AG04450 (cell line): ENCODE results near the gene RABGAP1L. TPM values are rescaled to one million over a fixed set of nuclear protein-coding genes. Genes with fewer than 3 reads are reported as not detected.

Experiments used
- CTCF ChIA-PET: fragments of 300-600, 350-600 bp; formaldehyde crosslinking; extraction: SDS; loops from one replicate; lab custom pipeline; 2022; ENCODE audit warnings: antibody characterized with exemption, inconsistent platforms; lab: Charles Lee
- POLR2A ChIA-PET: fragments of 350-600 bp; formaldehyde crosslinking; extraction: SDS; loops from one replicate; lab custom pipeline; 2021; ENCODE audit warnings: antibody characterized with exemption, inconsistent platforms; lab: Yijun Ruan, JAX
- DNase-seq: peaks from one replicate; pipeline ENCODE4 v3.0.0-alpha.2; 2011; ENCODE audit warnings: low read depth, low spot score
- H3K27ac ChIP-seq: one replicate; pipeline ENCODE4 v1.5.1; 2012; ENCODE audit warnings: low read depth, low read length, control low read depth
- H3K27me3 ChIP-seq: one replicate; pipeline ENCODE4 v1.6.0; 2012; ENCODE audit warnings: low read length; ENCODE audit not compliant: control insufficient read depth, insufficient read depth
- H3K4me3 ChIP-seq: 2 replicates; pipeline ENCODE4 v1.5.1; 2011; ENCODE audit warnings: mild to moderate bottlenecking, low read depth, low read length, control low read depth
- H3K9me3 ChIP-seq: 2 replicates; pipeline ENCODE4 v1.5.1; 2012; ENCODE audit warnings: low read length; ENCODE audit not compliant: control insufficient read depth, insufficient read depth
- CTCF ChIP-seq: IDR thresholded peaks from 2 replicates; pipeline ENCODE4 v1.5.1; 2011; ENCODE audit warnings: low read depth, low read length, control low read depth, inconsistent platforms
- polyA plus RNA-seq: library from polyadenylated mRNA; depleted of rRNA; stranded (reverse); fragments of >200 nt; gene quantifications from 2 replicates; pipeline ENCODE4 v1.2.3, GENCODE V29; 2011

The RABGAP1L gene
- polyA plus RNA-seq, 1 experiment = 21.2 TPM

- POLR2A ChIA-PET = no interaction called here
- Histone ChIP-seq H3K4me3 (no peak overlapping the region), H3K27me3 (no peaks in the 10 kb centered on the region), H3K9me3 (no peaks in the 10 kb centered on the region), H3K27ac (no peak overlapping the region)
- CTCF ChIA-PET = no interaction called here
- no peak for DNase-seq
- TF ChIP-seq CTCF = no peak
Observed at GRCh38 chr1:174149216-174149615, 10.1 kb upstream of the RABGAP1L start.

- Histone ChIP-seq H3K4me3 (no peak overlapping the region), H3K27ac (no peak overlapping the region), H3K9me3 (no peaks in the 10 kb centered on the region), H3K27me3 (no peaks in the 10 kb centered on the region)
- ChIA-PET POLR2A (no interaction called here), CTCF (no interaction called here)
- no peak for TF ChIP-seq CTCF
- no peak for DNase-seq
Observed at GRCh38 chr1:174150499-174150898, 8.8 kb upstream of the RABGAP1L start.

- CTCF ChIA-PET = interaction anchor here (0.7 kb wide), 1 partner anchor 37 kb away, joined by 3 read pairs; no protein-coding TSS in a partner anchor
- no peak for TF ChIP-seq CTCF
- POLR2A ChIA-PET = no interaction called here
Observed at GRCh38 chr1:174152427-174152826, 6.9 kb upstream of the RABGAP1L start.

GRCh38 chr1:174153085-174153824 lies 6.1 kb upstream of the RABGAP1L start:
- Histone ChIP-seq H3K27ac (no peak overlapping the region), H3K9me3 (no peaks in the 10 kb centered on the region), H3K4me3 (no peak overlapping the region), H3K27me3 (no peaks in the 10 kb centered on the region)
- TF ChIP-seq CTCF = no peak
- CTCF ChIA-PET = interaction anchor here (0.9 to 1.0 kb wide), 2 partner anchors 65 to 78 kb away, joined by 3 to 4 read pairs; no protein-coding TSS in a partner anchor
- DNase-seq = no peak
- POLR2A ChIA-PET = no interaction called here

More at GRCh38 chr1:174152427-174152826, 6.9 kb upstream of the RABGAP1L start:
- Histone ChIP-seq H3K27ac (no peak overlapping the region), H3K9me3 (no peaks in the 10 kb centered on the region), H3K27me3 (no peaks in the 10 kb centered on the region), H3K4me3 (no peak overlapping the region)
- DNase-seq = no peak

GRCh38 chr1:174153825-174154107 lies 5.6 kb upstream of the RABGAP1L start:
- DNase-seq = no peak
- POLR2A ChIA-PET = no interaction called here
- TF ChIP-seq CTCF = no peak
- H3K4me3 ChIP-seq = no peak overlapping the region
- CTCF ChIA-PET = interaction anchor here (0.9 to 1.0 kb wide), 2 partner anchors 64 to 78 kb away, joined by 3 to 4 read pairs; no protein-coding TSS in a partner anchor
- H3K27me3 ChIP-seq = no peaks in the 10 kb centered on the region
- H3K27ac ChIP-seq = no peak overlapping the region
- no peaks in the 10 kb centered on the region for H3K9me3 ChIP-seq
